Mucosa of rectum (tissue), 2 donors: Measurements from ENCODE around the gene FRY.

Experiments used
- H3K27ac ChIP-seq, 2 donors: one replicate each; pipeline ENCODE4 v1.7.0; 2013; ENCODE audit warnings: inconsistent platforms in 2 of 2, low read depth in 2 of 2, low read length in 2 of 2
- H3K27me3 ChIP-seq, 2 donors: one replicate each; pipeline ENCODE4 v1.7.0; 2013; ENCODE audit warnings: low read length in 2 of 2; ENCODE audit not compliant: control insufficient read depth in 2 of 2, insufficient read depth in 2 of 2
- H3K36me3 ChIP-seq, 2 donors: one replicate each; pipeline ENCODE4 v1.7.0; 2013; ENCODE audit warnings: low read length in 2 of 2; ENCODE audit not compliant: control insufficient read depth in 2 of 2, insufficient read depth in 2 of 2
- H3K4me1 ChIP-seq, 2 donors: one replicate each; pipeline ENCODE4 v1.7.0; 2013; ENCODE audit warnings: low read length in 2 of 2, mild to moderate bottlenecking in 1 of 2; ENCODE audit not compliant: control insufficient read depth in 2 of 2, insufficient read depth in 2 of 2
- H3K4me3 ChIP-seq, 2 donors: one replicate each; pipeline ENCODE4 v1.7.0; 2013; ENCODE audit warnings: low read length in 2 of 2
- H3K9ac ChIP-seq, 2 donors: one replicate each; pipeline ENCODE4 v1.7.0; 2013; ENCODE audit warnings: low read length in 2 of 2, low read depth in 1 of 2, mild to moderate bottlenecking in 1 of 2
- H3K9me3 ChIP-seq, 2 donors: one replicate each; pipeline ENCODE4 v1.7.0; 2013; ENCODE audit warnings: low read length in 2 of 2; ENCODE audit not compliant: control insufficient read depth in 2 of 2
- donor health status: healthy.
- donor health status: Normal muscosa, but diverticular disease.

Gene FRY

GRCh38 chr13:32340914-32341313 is 309.3 kb downstream of the FRY start:
- H3K4me1 ChIP-seq = no peaks in the 10 kb centered on the region
- no peak overlapping the region for H3K9ac ChIP-seq
- no peaks in the 10 kb centered on the region for H3K9me3 ChIP-seq
- H3K27ac ChIP-seq = no peak overlapping the region
- no peaks in the 10 kb centered on the region for H3K36me3 ChIP-seq
- H3K27me3 ChIP-seq = no peaks in the 10 kb centered on the region
- no peak overlapping the region for H3K4me3 ChIP-seq

GRCh38 chr13:32347651-32348050 is 316.1 kb downstream of the FRY start:
- Histone ChIP-seq H3K36me3 (no peaks in the 10 kb centered on the region), H3K9me3 (no peaks in the 10 kb centered on the region), H3K27me3 (no peaks in the 10 kb centered on the region), H3K4me3 (no peak overlapping the region), H3K9ac (no peak overlapping the region), H3K27ac (no peak overlapping the region), H3K4me1 (no peaks in the 10 kb centered on the region)
